ENCODE measurements around the gene POR.

DNA sequence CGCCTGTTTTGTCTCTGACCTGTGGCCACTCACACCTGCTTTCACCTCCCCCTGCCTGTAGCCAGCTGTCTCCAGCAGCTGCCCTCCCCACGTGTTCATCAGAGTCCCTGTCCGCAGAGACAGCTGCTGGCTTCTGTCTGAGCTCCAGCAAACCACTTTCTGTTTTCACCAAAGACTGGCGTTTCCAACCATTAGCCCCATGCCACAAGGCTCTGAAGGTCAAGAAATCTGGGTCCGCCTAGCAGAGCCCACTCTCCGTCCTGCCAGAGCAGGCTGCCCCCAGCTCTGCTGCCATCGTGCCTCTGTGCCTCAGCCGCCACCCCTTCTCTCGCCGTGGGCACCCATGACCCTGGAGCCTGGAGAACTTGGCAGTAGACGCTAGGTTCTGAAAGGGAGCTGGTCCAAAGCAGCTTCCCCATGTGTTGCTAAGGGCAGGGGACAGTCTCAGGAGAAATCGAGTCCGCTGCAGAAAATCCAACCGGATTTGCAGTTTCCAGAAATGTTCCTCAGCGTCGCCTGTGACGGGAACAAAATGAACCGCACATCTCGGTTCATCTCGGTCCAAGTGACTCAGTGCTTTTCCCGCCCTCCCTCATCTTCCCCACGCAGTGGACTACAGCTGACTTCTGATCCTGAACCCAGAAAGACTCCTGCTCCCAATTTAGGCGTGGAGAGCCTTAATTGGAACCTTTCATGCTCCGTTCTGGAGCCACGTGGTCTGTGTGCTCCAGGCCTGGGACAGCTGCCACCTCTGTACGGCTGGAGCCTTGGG is 51.4 kb downstream of the POR start:
- peak in 1 of 2 donors; percentile 87 for TF ChIP-seq EP300 (IDR thresholded peaks at IDR 0.05)
- TF ChIP-seq, protein P1, sequence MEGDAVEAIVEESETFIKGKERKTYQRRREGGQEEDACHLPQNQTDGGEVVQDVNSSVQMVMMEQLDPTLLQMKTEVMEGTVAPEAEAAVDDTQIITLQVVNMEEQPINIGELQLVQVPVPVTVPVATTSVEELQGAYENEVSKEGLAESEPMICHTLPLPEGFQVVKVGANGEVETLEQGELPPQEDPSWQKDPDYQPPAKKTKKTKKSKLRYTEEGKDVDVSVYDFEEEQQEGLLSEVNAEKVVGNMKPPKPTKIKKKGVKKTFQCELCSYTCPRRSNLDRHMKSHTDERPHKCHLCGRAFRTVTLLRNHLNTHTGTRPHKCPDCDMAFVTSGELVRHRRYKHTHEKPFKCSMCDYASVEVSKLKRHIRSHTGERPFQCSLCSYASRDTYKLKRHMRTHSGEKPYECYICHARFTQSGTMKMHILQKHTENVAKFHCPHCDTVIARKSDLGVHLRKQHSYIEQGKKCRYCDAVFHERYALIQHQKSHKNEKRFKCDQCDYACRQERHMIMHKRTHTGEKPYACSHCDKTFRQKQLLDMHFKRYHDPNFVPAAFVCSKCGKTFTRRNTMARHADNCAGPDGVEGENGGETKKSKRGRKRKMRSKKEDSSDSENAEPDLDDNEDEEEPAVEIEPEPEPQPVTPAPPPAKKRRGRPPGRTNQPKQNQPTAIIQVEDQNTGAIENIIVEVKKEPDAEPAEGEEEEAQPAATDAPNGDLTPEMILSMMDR (IDR thresholded peaks at IDR 0.05): no peak
